ENCODE results near the gene RABL6.

Gene RABL6

GRCh38 chr9:136851941-136852663 is 44.4 kb downstream of the RABL6 start, which contains the start of gene MAMDC4:
TSS of gene MAMDC4 (plus strand) at chr9:136852346. CDS start at chr9:136852417, 71 bp downstream.
- no peak within 1 kb of the TSS for H3K4me3 ChIP-seq (ENCODE audit: low read depth, low read length)
- in situ Hi-C loops (cut with HindIII; ENCODE audit: low sequenced_read_pairs) = no loop called here
- TF ChIP-seq CTCF (IDR thresholded peaks at IDR 0.05; ENCODE audit: low read depth, low read length, missing control alignments) = no peak
- no peak for DNase-seq (ENCODE audit: low read depth)

- in situ Hi-C loops (cut with HindIII; ENCODE audit: low sequenced_read_pairs) = no loop called here
These were observed 45.2 kb downstream of the RABL6 start for GRCh38 chr9:136852664-136853595.

GRCh38 chr9:136853596-136854112 is 45.9 kb downstream of the RABL6 start:
- no peak overlapping the region for H3K4me3 ChIP-seq (ENCODE audit: low read depth, low read length)
- no peak for TF ChIP-seq CTCF (IDR thresholded peaks at IDR 0.05; ENCODE audit: low read depth, low read length, missing control alignments)
- in situ Hi-C loops (cut with HindIII; ENCODE audit: low sequenced_read_pairs) = no loop called here
- no peak for DNase-seq (ENCODE audit: low read depth)

More at GRCh38 chr9:136852664-136853595, 45.2 kb downstream of the RABL6 start:
- TF ChIP-seq CTCF (IDR thresholded peaks at IDR 0.05; ENCODE audit: low read depth, low read length, missing control alignments) = no peak
- no peak for DNase-seq (ENCODE audit: low read depth)
- no peak overlapping the region for H3K4me3 ChIP-seq (ENCODE audit: low read depth, low read length)

GRCh38 chr9:136854113-136854841 is 46.5 kb downstream of the RABL6 start:
- no peak for TF ChIP-seq CTCF (IDR thresholded peaks at IDR 0.05; ENCODE audit: low read depth, low read length, missing control alignments)
- H3K4me3 ChIP-seq (ENCODE audit: low read depth, low read length) = no peak overlapping the region
- in situ Hi-C loops (cut with HindIII; ENCODE audit: low sequenced_read_pairs) = no loop called here
- no peak for DNase-seq (ENCODE audit: low read depth)

- DNase-seq (ENCODE audit: low read depth) = no peak
- no peak overlapping the region for H3K4me3 ChIP-seq (ENCODE audit: low read depth, low read length)
- no peak for TF ChIP-seq CTCF (IDR thresholded peaks at IDR 0.05; ENCODE audit: low read depth, low read length, missing control alignments)
- in situ Hi-C loops (cut with HindIII; ENCODE audit: low sequenced_read_pairs) = no loop called here
These were observed 47.2 kb downstream of the RABL6 start for GRCh38 chr9:136854842-136855460.

All from astrocyte of the cerebellum (primary cell).